Cardiac muscle cell (in vitro differentiated cells and primary cell): ENCODE measurements around the gene CFL2. TPM values are rescaled to one million over a fixed set of nuclear protein-coding genes. Genes with fewer than 3 reads are reported as not detected.

Experiments
- DNase-seq, 2 donors: peaks; one replicate each; pipeline versions ENCODE4 v3.0.0 to v3.0.0-alpha.2; 2010 to 2017; ENCODE audit warnings: low read depth in 1 of 2, low spot score in 1 of 2
- H3K27ac ChIP-seq: fragments of 200-600 bp; sonication (generic); 2 replicates; pipeline ENCODE4 v1.5.1; 2016
- H3K27me3 ChIP-seq: fragments of 200-600 bp; sonication (generic); 2 replicates; pipeline ENCODE4 v1.6.0; 2016; ENCODE audit warnings: control low read depth
- H3K36me3 ChIP-seq: fragments of 200-600 bp; sonication (generic); 2 replicates; pipeline ENCODE4 v1.5.1; 2016; ENCODE audit warnings: control low read depth
- H3K4me1 ChIP-seq: fragments of 200-600 bp; sonication (generic); 2 replicates; pipeline ENCODE4 v1.8.1; 2017; ENCODE audit warnings: low read depth, mild to moderate bottlenecking, mixed run types
- H3K4me3 ChIP-seq: fragments of 200-600 bp; sonication (generic); 2 replicates; pipeline ENCODE4 v1.5.1; 2016; ENCODE audit warnings: mild to moderate bottlenecking
- H3K9me3 ChIP-seq: fragments of 200-600 bp; sonication (generic); 2 replicates; pipeline ENCODE4 v1.5.1; 2017; ENCODE audit warnings: low read depth, mild to moderate bottlenecking, control low read depth
- CTCF ChIP-seq: IDR thresholded peaks from 2 replicates; pipeline ENCODE4 v1.5.1; 2012; ENCODE audit warnings: low read depth, mild to moderate bottlenecking, low read length
- polyA plus RNA-seq: library from polyadenylated mRNA; unstranded; fragments of >200 nt; fragmentation: Nextera tagmentation; extraction: Ambion mirVana; gene quantifications from 2 replicates; pipeline ENCODE4 v1.2.1, GENCODE V29; 2016
- total RNA-seq: library from RNA; depleted of rRNA; stranded (reverse); fragments of >200 nt; gene quantifications from 2 replicates; pipeline ENCODE4 v1.2.3, GENCODE V29; 2016

The CFL2 gene
- total and polyA plus RNA-seq, 2 experiments from 2014 or later, result 73.1 to 143 TPM

GRCh38 chr14:34668111-34668510, 46.3 kb downstream of the CFL2 start:
- Histone ChIP-seq H3K27me3 (no peaks in the 10 kb centered on the region), H3K27ac (no peak overlapping the region), H3K36me3 (no peaks in the 10 kb centered on the region), H3K4me3 (no peak overlapping the region), H3K4me1 (no peaks in the 10 kb centered on the region), H3K9me3 (no peaks in the 10 kb centered on the region)
- no peak for TF ChIP-seq CTCF
- DNase-seq, result no peak

GRCh38 chr14:34667007-34667406, 47.4 kb downstream of the CFL2 start:
- no peak for DNase-seq
- Histone ChIP-seq H3K36me3 (no peaks in the 10 kb centered on the region), H3K4me3 (no peak overlapping the region), H3K4me1 (no peaks in the 10 kb centered on the region), H3K27ac (no peak overlapping the region), H3K9me3 (no peaks in the 10 kb centered on the region), H3K27me3 (no peaks in the 10 kb centered on the region)
- TF ChIP-seq CTCF, result no peak

- Histone ChIP-seq H3K27me3 (no peaks in the 10 kb centered on the region), H3K4me3 (no peak overlapping the region), H3K27ac (no peak overlapping the region), H3K36me3 (no peaks in the 10 kb centered on the region), H3K9me3 (no peaks in the 10 kb centered on the region), H3K4me1 (no peaks in the 10 kb centered on the region)
- DNase-seq, result peak in 1 of 2 donors; percentile 92
- TF ChIP-seq CTCF, result no peak
Observed at GRCh38 chr14:34665785-34666435, 48.5 kb downstream of the CFL2 start.

GRCh38 chr14:34662561-34663088, 51.8 kb downstream of the CFL2 start:
- Histone ChIP-seq H3K27ac (no peak overlapping the region), H3K9me3 (no peaks in the 10 kb centered on the region), H3K4me3 (no peak overlapping the region), H3K27me3 (no peaks in the 10 kb centered on the region), H3K4me1 (no peaks in the 10 kb centered on the region), H3K36me3 (no peaks in the 10 kb centered on the region)
- peak in 1 of 2 donors; percentile 27 for DNase-seq
- TF ChIP-seq CTCF, result no peak

- TF ChIP-seq CTCF, result no peak
- Histone ChIP-seq H3K36me3 (no peaks in the 10 kb centered on the region), H3K27me3 (no peaks in the 10 kb centered on the region), H3K4me3 (no peak overlapping the region), H3K9me3 (no peaks in the 10 kb centered on the region), H3K4me1 (no peaks in the 10 kb centered on the region), H3K27ac (no peak overlapping the region)
- DNase-seq, result no peak
Observed at GRCh38 chr14:34660796-34661195, 53.6 kb downstream of the CFL2 start.

Other genes with a start within 250 kb of the CFL2 start
- 42.3 and 42.4 TPM in 2 replicates for gene EAPP, start 174.9 kb downstream of the CFL2 start, total RNA-seq
- 53.2 and 72.3 TPM in 2 replicates for gene EAPP, start 174.9 kb downstream of the CFL2 start, polyA plus RNA-seq
- 95.1 and 139 TPM in 2 replicates for gene SNX6, start 84.4 kb downstream of the CFL2 start, total RNA-seq
- 83.1 and 108 TPM in 2 replicates for gene SNX6, start 84.4 kb downstream of the CFL2 start, polyA plus RNA-seq
- gene BAZ1A, start 160.8 kb upstream of the CFL2 start, total RNA-seq, result 5.2 and 11.1 TPM in 2 replicates
- 7.2 and 10.7 TPM in 2 replicates for gene BAZ1A, start 160.8 kb upstream of the CFL2 start, polyA plus RNA-seq